Spleen (tissue), 11 donors: ENCODE data around the gene LCK. TPM values are rescaled to one million over a fixed set of nuclear protein-coding genes. Genes with fewer than 3 reads are reported as not detected.

Experiments used
- DNase-seq: peaks from one replicate; pipeline ENCODE4 v3.0.0-alpha.2; 2020
- H3K27ac ChIP-seq, 8 donors: fragments of 200-600 bp; sonication (generic) in 7 of 8; 1 replicate in 4 of 8; 2 replicates in 4 of 8; pipeline versions ENCODE4 v1.5.0 to v1.8.0; 2016 to 2021; ENCODE audit warnings: inconsistent platforms in 4 of 8, mild to moderate bottlenecking in 4 of 8, moderate library complexity in 1 of 8
- H3K27me3 ChIP-seq, 7 donors: fragments of 200-600 bp; sonication (generic) in 6 of 7; replicated peaks in 1 of 7; 1 replicate in 4 of 7; 2 replicates in 3 of 7; pipeline versions ENCODE4 v1.5.0 to v1.8.0; 2016 to 2021; ENCODE audit warnings: inconsistent platforms in 3 of 7, mild to moderate bottlenecking in 1 of 7
- H3K36me3 ChIP-seq, 6 donors: fragments of 200-600 bp; sonication (generic) in 5 of 6; 1 replicate in 4 of 6; 2 replicates in 2 of 6; pipeline versions ENCODE4 v1.5.0 to v1.8.0; 2016 to 2021; ENCODE audit warnings: inconsistent platforms in 2 of 6
- H3K4me1 ChIP-seq, 6 donors: fragments of 200-600 bp; sonication (generic) in 5 of 6; 1 replicate in 3 of 6; 2 replicates in 3 of 6; pipeline versions ENCODE4 v1.5.0 to v1.8.0; 2016 to 2021; ENCODE audit warnings: inconsistent platforms in 3 of 6
- H3K4me3 ChIP-seq, 8 donors: fragments of 200-600 bp; sonication (generic) in 7 of 8; 1 replicate in 4 of 8; 2 replicates in 4 of 8; pipeline versions ENCODE4 v1.5.0 to v1.8.0; 2016 to 2021; ENCODE audit warnings: inconsistent platforms in 4 of 8, mild to moderate bottlenecking in 4 of 8, moderate library complexity in 2 of 8
- H3K9me3 ChIP-seq, 8 donors: fragments of 200-600 bp; sonication (generic) in 7 of 8; 1 replicate in 4 of 8; 2 replicates in 4 of 8; pipeline versions ENCODE4 v1.5.0 to v1.8.0; 2016 to 2021; ENCODE audit warnings: inconsistent platforms in 4 of 8
- CTCF ChIP-seq, 11 experiments: fragments of 200-600 bp in 7 of 11; fragments of 450-650 bp in 4 of 11; sonication (generic) in 4 of 11; IDR thresholded peaks in 8 of 11; conservative IDR thresholded peaks in 3 of 11; 1 replicate in 7 of 11; 2 replicates in 4 of 11; pipeline versions ENCODE4 v1.4.0 to v1.8.0; 2016 to 2021; ENCODE audit warnings: antibody characterized with exemption in 11 of 11, inconsistent platforms in 4 of 11, mild to moderate bottlenecking in 1 of 11
- POLR2A ChIP-seq, 3 donors: fragments of 450-650 bp; IDR thresholded peaks; one replicate each; pipeline ENCODE4 v1.5.1; 2017; ENCODE audit warnings: antibody characterized with exemption in 3 of 3, mild to moderate bottlenecking in 1 of 3
- POLR2AphosphoS5 ChIP-seq, 3 donors: sonication (generic); formaldehyde crosslinking; IDR thresholded peaks; one replicate each; pipeline ENCODE4 v1.5.1; 2017; ENCODE audit warnings: antibody characterized with exemption in 3 of 3
- WGBS, 5 donors: extraction: QIAGEN DNeasy Blood & Tissue Kit in 3 of 5; methylation state at CpG; one replicate each; pipeline versions ENCODE4 v1.1.5 to v1.1.7; 2013 to 2018; 5-methylcytosine and 5-hydroxymethylcytosine counted together
- intact Hi-C: fragments of 100-400 bp; cut with DNase I; formaldehyde crosslinking; loops from one replicate; pipeline ENCODE4 v1.15.0; 2023; ENCODE audit warnings: low total_unique reads
- polyA plus RNA-seq, 3 donors: library from polyadenylated mRNA; stranded (reverse); fragments of 200-250 nt; gene quantifications; one replicate each; pipeline ENCODE4 v1.2.1, GENCODE V29; 2013
- total RNA-seq, 7 donors: library from RNA; depleted of rRNA in 3 of 7; stranded (reverse); fragments of >200 nt in 3 of 7; fragmentation: NEBNext Ultra II Directional in 4 of 7; extraction: Animal tissue kit (Norgen Biotek cat#: 25700) in 4 of 7; gene quantifications; one replicate each; pipeline versions ENCODE4 v1.1.0 to v1.2.1, GENCODE V29; 2016 to 2021
- donor health status: healthy with polysubstance abuse.
- donor health status: DM: no; HTN: no; CAD: no; lungs with moderate emphysema.
- donor health status: DM: no; HTN: no; CAD: no.
- donor health status: Bipolar disorder and iron deficiency.
- donor health status: healthy.
- donor health status: DM: no; HTN: no; CAD: no.
- donor health status: DM: yes; HTN: yes; CAD: no.

Gene LCK
- total and polyA plus RNA-seq, 10 donors = 37.9 to 84.5 (median 53.1) TPM

GRCh38 chr1:32266921-32267591 lies 16.0 kb downstream of the LCK start:
- no peak overlapping the region for H3K4me3 ChIP-seq
- no peak for TF ChIP-seq POLR2A (IDR thresholded peaks at IDR 0.05)
- no peak for TF ChIP-seq POLR2AphosphoS5 (IDR thresholded peaks at IDR 0.05)
- TF ChIP-seq CTCF (IDR thresholded peaks at IDR 0.05 in 8 of 11, conservative IDR thresholded peaks at IDR 0.05 in 3 of 11) = no peak
- peak overlapping the region in 3 of 8 donors; percentile 7 to 74 (median 52) for H3K27ac ChIP-seq
- DNase-seq = no peak
- WGBS, 5 donors = 53 to 68% (median 58%) methylated on average over 7 of the region's 7 CpGs
- H3K4me1 ChIP-seq = peaks cover 5 to 73% (median 37%) of the 10 kb centered on the region in 6 donors
- peaks cover 0 to 3% (median 0%) of the 10 kb centered on the region in 6 donors for H3K36me3 ChIP-seq
- intact Hi-C loops = no loop called here
- H3K9me3 ChIP-seq = no peaks in the 10 kb centered on the region
- H3K27me3 ChIP-seq = no peaks in the 10 kb centered on the region

- no peak overlapping the region for H3K4me3 ChIP-seq
- intact Hi-C loops = no loop called here
- H3K9me3 ChIP-seq = no peaks in the 10 kb centered on the region
- no peak overlapping the region for H3K27ac ChIP-seq
- H3K36me3 ChIP-seq = peaks cover 0 to 7% (median 0%) of the 10 kb centered on the region in 6 donors
- H3K27me3 ChIP-seq = peaks cover 0 to 2% (median 0%) of the 10 kb centered on the region in 7 donors
- TF ChIP-seq CTCF (IDR thresholded peaks at IDR 0.05 in 8 of 11, conservative IDR thresholded peaks at IDR 0.05 in 3 of 11) = no peak
- TF ChIP-seq POLR2A (IDR thresholded peaks at IDR 0.05) = no peak
- TF ChIP-seq POLR2AphosphoS5 (IDR thresholded peaks at IDR 0.05) = no peak
- no peak for DNase-seq
- H3K4me1 ChIP-seq = peaks cover 2 to 80% (median 33%) of the 10 kb centered on the region in 6 donors
Observed at GRCh38 chr1:32269744-32270143, 18.7 kb downstream of the LCK start.

- Histone ChIP-seq H3K4me3 (no peak overlapping the region), H3K27me3 (peaks cover 0 to 18% (median 0%) of the 10 kb centered on the region in 7 donors), H3K9me3 (no peaks in the 10 kb centered on the region), H3K27ac (peak overlapping the region in 4 of 8 donors; percentile 31 to 79 (median 56)), H3K36me3 (peaks cover 0 to 37% (median 9%) of the 10 kb centered on the region in 6 donors), H3K4me1 (peaks cover 0 to 66% (median 17%) of the 10 kb centered on the region in 6 donors)
- intact Hi-C loops = no loop called here
- TF ChIP-seq CTCF (IDR thresholded peaks at IDR 0.05 in 8 of 11, conservative IDR thresholded peaks at IDR 0.05 in 3 of 11) (peak in 1 of 11 experiments; percentile 29), POLR2A (IDR thresholded peaks at IDR 0.05) (no peak), POLR2AphosphoS5 (IDR thresholded peaks at IDR 0.05) (no peak)
- 55 to 73% (median 68%) methylated on average over 7 of the region's 7 CpGs for WGBS, 5 donors
- peak; percentile 47 for DNase-seq
Observed at GRCh38 chr1:32272557-32273390, 21.7 kb downstream of the LCK start.
